Measurements from ENCODE around the gene PEBP1.

Gene PEBP1

DNA sequence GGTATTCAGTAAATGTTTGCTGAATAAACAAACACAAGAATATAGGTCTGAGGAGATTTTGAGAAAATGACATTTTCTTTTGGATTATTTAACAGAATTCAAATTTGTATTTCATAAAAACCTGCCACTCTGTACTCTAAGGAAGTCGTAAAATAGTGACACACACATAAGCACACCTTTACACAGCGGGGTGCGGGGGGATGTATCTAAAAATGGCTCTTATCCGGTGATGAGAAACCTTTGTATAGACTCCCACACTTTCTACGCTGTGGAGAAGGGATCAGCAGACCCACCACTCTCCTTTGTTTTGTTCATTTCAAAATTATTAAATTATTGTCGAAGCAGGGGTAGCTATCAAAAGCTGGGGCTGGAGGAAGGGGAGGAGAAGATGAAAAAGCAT, 58.0 kb downstream of the PEBP1 start:
- no peak for DNase-seq (ENCODE audit: low spot score)
